MM.1S (cell line): ENCODE measurements around the gene AUTS2.

Experiments
- DNase-seq: peaks from one replicate; pipeline ENCODE4 v3.0.0-alpha.2; 2015
- H2AFZ ChIP-seq: fragments of 300-600 bp; sonication (generic); 2 replicates; pipeline ENCODE4 v1.6.0; 2016; ENCODE audit warnings: antibody characterized with exemption, low read length
- H3F3A ChIP-seq: fragments of 300-600 bp; sonication (generic); 2 replicates; pipeline ENCODE4 v1.6.1; 2016; ENCODE audit warnings: mild to moderate bottlenecking, antibody characterized with exemption, low read length, moderate library complexity, mixed read lengths; ENCODE audit not compliant: insufficient read depth
- H3K27ac ChIP-seq: fragments of 300-600 bp; sonication (generic); 2 replicates; pipeline ENCODE4 v1.5.1; 2016; ENCODE audit warnings: mild to moderate bottlenecking, low read length
- H3K27me3 ChIP-seq: fragments of 300-600 bp; sonication (generic); replicated peaks from 2 replicates; pipeline ENCODE4 v1.6.0; 2016; ENCODE audit warnings: low read length; ENCODE audit not compliant: insufficient read depth
- H3K36me3 ChIP-seq: fragments of 300-600 bp; sonication (generic); replicated peaks from 2 replicates; pipeline ENCODE4 v1.6.1; 2016; ENCODE audit warnings: mild to moderate bottlenecking, low read length, mixed read lengths; ENCODE audit not compliant: insufficient read depth
- H3K4me1 ChIP-seq: fragments of 300-600 bp; sonication (generic); 2 replicates; pipeline ENCODE4 v1.6.1; 2016; ENCODE audit warnings: low read length, mixed read lengths
- H3K4me2 ChIP-seq: fragments of 300-600 bp; sonication (generic); 2 replicates; pipeline ENCODE4 v1.6.0; 2016; ENCODE audit warnings: low read depth, low read length
- H3K4me3 ChIP-seq: fragments of 300-600 bp; sonication (generic); 2 replicates; pipeline ENCODE4 v1.5.1; 2016; ENCODE audit warnings: low read length, mixed read lengths
- H3K79me2 ChIP-seq: fragments of 300-600 bp; sonication (generic); 2 replicates; pipeline ENCODE4 v1.6.1; 2016; ENCODE audit warnings: mixed run types, low read length, mixed read lengths
- H3K9ac ChIP-seq: fragments of 300-600 bp; sonication (generic); 2 replicates; pipeline ENCODE4 v1.6.1; 2016; ENCODE audit warnings: low read length, mixed read lengths
- H3K9me2 ChIP-seq: fragments of 300-600 bp; sonication (generic); replicated peaks from 2 replicates; pipeline ENCODE4 v1.6.1; 2016; ENCODE audit warnings: mild to moderate bottlenecking, low read length, mixed read lengths; ENCODE audit not compliant: insufficient read depth
- H3K9me3 ChIP-seq: fragments of 300-600 bp; sonication (generic); replicated peaks from 2 replicates; pipeline ENCODE4 v1.6.1; 2016; ENCODE audit warnings: mild to moderate bottlenecking, low read length, mixed read lengths; ENCODE audit not compliant: insufficient read depth
- H4K20me1 ChIP-seq: fragments of 300-600 bp; sonication (generic); 2 replicates; pipeline ENCODE4 v1.6.1; 2016; ENCODE audit warnings: mild to moderate bottlenecking, low read length, moderate library complexity, mixed read lengths; ENCODE audit not compliant: insufficient read depth
- CTCF ChIP-seq: fragments of 300-600 bp; sonication (generic); IDR thresholded peaks from 2 replicates; pipeline ENCODE4 v1.5.1; 2016; ENCODE audit warnings: antibody characterized with exemption, low read length, mixed read lengths
- EZH2 ChIP-seq: fragments of 300-600 bp; sonication (generic); optimal IDR thresholded peaks from 2 replicates; pipeline ENCODE3; 2017; ENCODE audit warnings: low read depth, mild to moderate bottlenecking, antibody characterized with exemption, low read length, mixed read lengths
- EZH2phosphoT487 ChIP-seq: fragments of 300-600 bp; sonication (generic); IDR thresholded peaks from 2 replicates; pipeline ENCODE4 v1.6.1; 2018; ENCODE audit warnings: antibody characterized with exemption, low read length

AUTS2 gene

GRCh38 chr7:69677054-69677852, 79.0 kb downstream of the AUTS2 start:
- H3K9me3 ChIP-seq: no peaks in the 10 kb centered on the region
- H3K36me3 ChIP-seq: no peaks in the 10 kb centered on the region
- H3K4me1 ChIP-seq: no peaks in the 10 kb centered on the region
- no peaks in the 10 kb centered on the region for H3K79me2 ChIP-seq
- no peaks in the 10 kb centered on the region for H3F3A ChIP-seq
- no peak overlapping the region for H3K4me3 ChIP-seq
- H3K9me2 ChIP-seq: no peaks in the 10 kb centered on the region
- H3K27ac ChIP-seq: no peak overlapping the region
- DNase-seq: no peak
- H3K27me3 ChIP-seq: no peaks in the 10 kb centered on the region
- TF ChIP-seq CTCF (peak; percentile 20), EZH2phosphoT487 (no peak), EZH2 (no peak)
- no peak overlapping the region for H2AFZ ChIP-seq
- no peak overlapping the region for H3K9ac ChIP-seq
- no peaks in the 10 kb centered on the region for H4K20me1 ChIP-seq
- no peak overlapping the region for H3K4me2 ChIP-seq

DNA sequence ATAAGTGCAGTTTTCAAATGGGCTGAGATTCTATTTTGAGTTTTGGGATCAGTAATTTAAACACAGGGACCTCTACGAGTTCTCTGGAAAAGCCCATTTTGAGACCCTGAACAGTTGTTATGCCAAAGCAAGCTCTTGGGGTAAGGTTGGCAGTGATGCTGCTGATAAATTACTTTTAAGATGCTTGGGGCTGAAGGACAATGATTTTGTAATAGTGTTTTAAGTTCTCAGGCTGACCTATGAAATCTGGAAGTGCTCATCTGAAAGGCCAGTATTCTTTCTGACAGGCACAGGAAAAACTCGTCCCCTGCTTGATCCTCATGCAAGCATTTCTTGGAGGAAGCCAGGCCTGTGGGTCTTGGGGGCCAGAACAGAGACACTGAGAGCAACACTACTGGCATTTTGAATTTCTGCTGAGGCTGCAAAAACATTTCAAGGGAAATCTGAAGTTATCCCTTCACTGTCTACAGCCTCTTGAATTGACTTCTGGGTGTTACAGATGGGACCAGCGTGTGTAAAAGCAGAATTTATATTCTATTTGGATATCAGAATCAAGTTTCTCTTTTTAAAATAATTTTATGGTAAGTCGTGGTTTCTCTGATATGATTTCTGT, 79.7 kb downstream of the AUTS2 start:
- no peaks in the 10 kb centered on the region for H3K9me2 ChIP-seq
- H3K79me2 ChIP-seq: no peaks in the 10 kb centered on the region
- no peaks in the 10 kb centered on the region for H4K20me1 ChIP-seq
- no peaks in the 10 kb centered on the region for H3K9me3 ChIP-seq
- no peak for DNase-seq
- H2AFZ ChIP-seq: no peak overlapping the region
- no peak overlapping the region for H3K9ac ChIP-seq
- H3K4me1 ChIP-seq: no peaks in the 10 kb centered on the region
- TF ChIP-seq EZH2phosphoT487: no peak
- no peak for TF ChIP-seq CTCF
- TF ChIP-seq EZH2: no peak
- no peak overlapping the region for H3K4me3 ChIP-seq
- no peak overlapping the region for H3K27ac ChIP-seq
- no peaks in the 10 kb centered on the region for H3K27me3 ChIP-seq
- no peak overlapping the region for H3K4me2 ChIP-seq
- no peaks in the 10 kb centered on the region for H3K36me3 ChIP-seq
- no peaks in the 10 kb centered on the region for H3F3A ChIP-seq

GRCh38 chr7:69678494-69679187, 80.4 kb downstream of the AUTS2 start:
- Histone ChIP-seq H3K4me1 (no peaks in the 10 kb centered on the region), H3K9me2 (no peaks in the 10 kb centered on the region), H3K27ac (no peak overlapping the region), H3K27me3 (no peaks in the 10 kb centered on the region), H3K4me3 (no peak overlapping the region), H4K20me1 (no peaks in the 10 kb centered on the region), H3K4me2 (no peak overlapping the region), H3K79me2 (no peaks in the 10 kb centered on the region), H3K9me3 (no peaks in the 10 kb centered on the region), H3K36me3 (no peaks in the 10 kb centered on the region), H3F3A (no peaks in the 10 kb centered on the region), H3K9ac (no peak overlapping the region), H2AFZ (no peak overlapping the region)
- no peak for DNase-seq
- TF ChIP-seq EZH2phosphoT487 (no peak), CTCF (no peak), EZH2 (no peak)
